ENCODE measurements around the gene ZNF407. TPM values are rescaled to one million over a fixed set of nuclear protein-coding genes. Genes with fewer than 3 reads are reported as not detected.
"Not testable (repeated sequence)": the region's sequence is repeated elsewhere in the genome, so short reads cannot be mapped to it uniquely, and the experiment has no call there.

Gene ZNF407
- total and polyA plus RNA-seq, 2 donors = 5.1 to 9.7 TPM

- no peaks in the 10 kb centered on the region for H3K27me3 ChIP-seq (ENCODE audit: control insufficient read depth in 2 of 2, insufficient read depth in 1 of 2, low read length in 1 of 2)
- 97% methylated on average over 8 of the region's 8 CpGs for WGBS
- H3K4me3 ChIP-seq (ENCODE audit: low read length in 2 of 2) = no peak overlapping the region
- peaks cover 4 to 15% of the 10 kb centered on the region in 2 donors for H3K4me1 ChIP-seq (ENCODE audit: control insufficient read depth in 2 of 2, insufficient read depth in 2 of 2, low read length in 2 of 2)
- no peak for DNase-seq (ENCODE audit: low read depth in 6 of 9, low spot score in 9 of 9)
- no peak overlapping the region for H3K27ac ChIP-seq (ENCODE audit: low read depth in 1 of 2, low read length in 1 of 2)
- H3K9me3 ChIP-seq (ENCODE audit: control insufficient read depth in 2 of 2, insufficient read depth in 1 of 2, low read length in 1 of 2) = no peaks in the 10 kb centered on the region
- H3K36me3 ChIP-seq (ENCODE audit: control insufficient read depth in 2 of 2, insufficient read depth in 2 of 2, low read length in 1 of 2) = peaks cover 0 to 3% of the 10 kb centered on the region in 2 donors
Measured at GRCh38 chr18:74957588-74958224, 360.0 kb downstream of the ZNF407 start.

- 94% methylated on average over 3 of the region's 3 CpGs for WGBS
- peaks cover 4 to 15% of the 10 kb centered on the region in 2 donors for H3K4me1 ChIP-seq (ENCODE audit: control insufficient read depth in 2 of 2, insufficient read depth in 2 of 2, low read length in 2 of 2)
- peaks cover 0 to 3% of the 10 kb centered on the region in 2 donors for H3K36me3 ChIP-seq (ENCODE audit: control insufficient read depth in 2 of 2, insufficient read depth in 2 of 2, low read length in 1 of 2)
- H3K27ac ChIP-seq (ENCODE audit: low read depth in 1 of 2, low read length in 1 of 2) = no peak overlapping the region
- H3K9me3 ChIP-seq (ENCODE audit: control insufficient read depth in 2 of 2, insufficient read depth in 1 of 2, low read length in 1 of 2) = no peaks in the 10 kb centered on the region
- no peak for DNase-seq (ENCODE audit: low read depth in 6 of 9, low spot score in 9 of 9)
- H3K4me3 ChIP-seq (ENCODE audit: low read length in 2 of 2) = no peak overlapping the region
- no peaks in the 10 kb centered on the region for H3K27me3 ChIP-seq (ENCODE audit: control insufficient read depth in 2 of 2, insufficient read depth in 1 of 2, low read length in 1 of 2)
Measured at GRCh38 chr18:74959216-74959615, 361.5 kb downstream of the ZNF407 start.

- H3K9me3 ChIP-seq (ENCODE audit: control insufficient read depth in 2 of 2, insufficient read depth in 1 of 2, low read length in 1 of 2) = no peaks in the 10 kb centered on the region
- peaks cover 4 to 15% of the 10 kb centered on the region in 2 donors for H3K4me1 ChIP-seq (ENCODE audit: control insufficient read depth in 2 of 2, insufficient read depth in 2 of 2, low read length in 2 of 2)
- no peak overlapping the region for H3K4me3 ChIP-seq (ENCODE audit: low read length in 2 of 2)
- H3K36me3 ChIP-seq (ENCODE audit: control insufficient read depth in 2 of 2, insufficient read depth in 2 of 2, low read length in 1 of 2) = peaks cover 0 to 3% of the 10 kb centered on the region in 2 donors
- H3K27ac ChIP-seq (ENCODE audit: low read depth in 1 of 2, low read length in 1 of 2) = no peak overlapping the region
- 97% methylated on average over 6 of the region's 6 CpGs for WGBS
- H3K27me3 ChIP-seq (ENCODE audit: control insufficient read depth in 2 of 2, insufficient read depth in 1 of 2, low read length in 1 of 2) = no peaks in the 10 kb centered on the region
- DNase-seq (ENCODE audit: low read depth in 6 of 9, low spot score in 9 of 9) = no peak
Measured at GRCh38 chr18:74961596-74961995, 363.9 kb downstream of the ZNF407 start.

GRCh38 chr18:74963820-74964446, 366.3 kb downstream of the ZNF407 start:
- peak in 1 of 9 donors; percentile 34 for DNase-seq (ENCODE audit: low read depth in 6 of 9, low spot score in 9 of 9)
- H3K27ac ChIP-seq (ENCODE audit: low read depth in 1 of 2, low read length in 1 of 2) = peak overlapping the region in 1 of 2 donors; percentile 26
- no peaks in the 10 kb centered on the region for H3K36me3 ChIP-seq (ENCODE audit: control insufficient read depth in 2 of 2, insufficient read depth in 2 of 2, low read length in 1 of 2)
- H3K4me1 ChIP-seq (ENCODE audit: control insufficient read depth in 2 of 2, insufficient read depth in 2 of 2, low read length in 2 of 2) = peaks cover 0 to 10% of the 10 kb centered on the region in 2 donors
- H3K4me3 ChIP-seq (ENCODE audit: low read length in 2 of 2) = no peak overlapping the region
- H3K27me3 ChIP-seq (ENCODE audit: control insufficient read depth in 2 of 2, insufficient read depth in 1 of 2, low read length in 1 of 2) = no peaks in the 10 kb centered on the region
- H3K9me3 ChIP-seq (ENCODE audit: control insufficient read depth in 2 of 2, insufficient read depth in 1 of 2, low read length in 1 of 2) = no peaks in the 10 kb centered on the region
- WGBS = 83% methylated on average over 7 of the region's 7 CpGs

- no peaks in the 10 kb centered on the region for H3K9me3 ChIP-seq (ENCODE audit: control insufficient read depth in 2 of 2, insufficient read depth in 1 of 2, low read length in 1 of 2)
- H3K27me3 ChIP-seq (ENCODE audit: control insufficient read depth in 2 of 2, insufficient read depth in 1 of 2, low read length in 1 of 2) = no peaks in the 10 kb centered on the region
- 98% methylated on average over 1 of the region's 1 CpG for WGBS
- no peak overlapping the region for H3K27ac ChIP-seq (ENCODE audit: low read depth in 1 of 2, low read length in 1 of 2)
- H3K4me3 ChIP-seq (ENCODE audit: low read length in 2 of 2) = no peak overlapping the region
- no peak for DNase-seq (ENCODE audit: low read depth in 6 of 9, low spot score in 9 of 9)
- H3K4me1 ChIP-seq (ENCODE audit: control insufficient read depth in 2 of 2, insufficient read depth in 2 of 2, low read length in 2 of 2) = peaks cover 7 to 13% of the 10 kb centered on the region in 2 donors
- H3K36me3 ChIP-seq (ENCODE audit: control insufficient read depth in 2 of 2, insufficient read depth in 2 of 2, low read length in 1 of 2) = no peaks in the 10 kb centered on the region
Measured at GRCh38 chr18:74965682-74966081, 368.0 kb downstream of the ZNF407 start.

DNA sequence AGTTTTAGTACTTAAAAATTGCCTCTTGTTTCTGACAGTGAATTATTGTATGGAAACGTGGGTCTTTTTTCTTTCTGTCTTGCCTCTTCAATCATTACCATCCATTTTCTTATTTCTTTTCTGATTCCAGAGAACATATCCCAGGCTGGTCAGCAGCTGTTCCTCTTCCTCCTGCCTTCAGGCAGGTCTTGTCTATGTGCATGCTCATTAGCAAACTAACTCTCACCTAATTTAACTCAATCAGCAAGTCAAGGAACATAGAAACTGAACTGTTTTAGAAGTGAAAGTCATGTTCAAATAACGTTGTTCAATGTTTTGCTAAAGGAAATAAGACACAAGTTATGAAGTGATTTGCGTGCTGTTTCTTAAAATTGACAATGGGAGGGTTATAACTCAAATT, 369.8 kb downstream of the ZNF407 start:
- H3K27ac ChIP-seq (ENCODE audit: low read depth in 1 of 2, low read length in 1 of 2) = peak overlapping the region in 1 of 2 donors; percentile 76
- no peak for DNase-seq (ENCODE audit: low read depth in 6 of 9, low spot score in 9 of 9)
- H3K36me3 ChIP-seq (ENCODE audit: control insufficient read depth in 2 of 2, insufficient read depth in 2 of 2, low read length in 1 of 2) = no peaks in the 10 kb centered on the region
- no peaks in the 10 kb centered on the region for H3K27me3 ChIP-seq (ENCODE audit: control insufficient read depth in 2 of 2, insufficient read depth in 1 of 2, low read length in 1 of 2)
- H3K9me3 ChIP-seq (ENCODE audit: control insufficient read depth in 2 of 2, insufficient read depth in 1 of 2, low read length in 1 of 2) = no peaks in the 10 kb centered on the region
- peaks cover 7 to 13% of the 10 kb centered on the region in 2 donors for H3K4me1 ChIP-seq (ENCODE audit: control insufficient read depth in 2 of 2, insufficient read depth in 2 of 2, low read length in 2 of 2)
- WGBS = 92% methylated on average over 3 of the region's 3 CpGs
- no peak overlapping the region for H3K4me3 ChIP-seq (ENCODE audit: low read length in 2 of 2)

- no peak overlapping the region for H3K4me3 ChIP-seq (ENCODE audit: low read length in 2 of 2)
- no peaks in the 10 kb centered on the region for H3K27me3 ChIP-seq (ENCODE audit: control insufficient read depth in 2 of 2, insufficient read depth in 1 of 2, low read length in 1 of 2)
- H3K36me3 ChIP-seq (ENCODE audit: control insufficient read depth in 2 of 2, insufficient read depth in 2 of 2, low read length in 1 of 2) = no peaks in the 10 kb centered on the region
- H3K9me3 ChIP-seq (ENCODE audit: control insufficient read depth in 2 of 2, insufficient read depth in 1 of 2, low read length in 1 of 2) = no peaks in the 10 kb centered on the region
- peak overlapping the region in 1 of 2 donors; percentile 76 for H3K27ac ChIP-seq (ENCODE audit: low read depth in 1 of 2, low read length in 1 of 2)
- no peak for DNase-seq (ENCODE audit: low read depth in 6 of 9, low spot score in 9 of 9)
- peaks cover 7 to 13% of the 10 kb centered on the region in 2 donors for H3K4me1 ChIP-seq (ENCODE audit: control insufficient read depth in 2 of 2, insufficient read depth in 2 of 2, low read length in 2 of 2)
- WGBS = 98% methylated on average over 2 of the region's 2 CpGs
Measured at GRCh38 chr18:74967979-74968378, 370.3 kb downstream of the ZNF407 start.

- H3K27ac ChIP-seq (ENCODE audit: low read depth in 1 of 2, low read length in 1 of 2); DNase-seq (ENCODE audit: low read depth in 6 of 9, low spot score in 9 of 9); H3K9me3 ChIP-seq (ENCODE audit: control insufficient read depth in 2 of 2, insufficient read depth in 1 of 2, low read length in 1 of 2); H3K36me3 ChIP-seq (ENCODE audit: control insufficient read depth in 2 of 2, insufficient read depth in 2 of 2, low read length in 1 of 2); H3K27me3 ChIP-seq (ENCODE audit: control insufficient read depth in 2 of 2, insufficient read depth in 1 of 2, low read length in 1 of 2); H3K4me3 ChIP-seq (ENCODE audit: low read length in 2 of 2): not testable (repeated sequence)
- WGBS = 95% methylated on average over 4 of the region's 4 CpGs
- H3K4me1 ChIP-seq (ENCODE audit: control insufficient read depth in 2 of 2, insufficient read depth in 2 of 2, low read length in 2 of 2) = peaks cover 7 to 13% of the 10 kb centered on the region in 2 donors
Measured at GRCh38 chr18:74971358-74971757, 373.7 kb downstream of the ZNF407 start.

GRCh38 chr18:74971776-74972175, 374.1 kb downstream of the ZNF407 start:
- peaks cover 7 to 13% of the 10 kb centered on the region in 2 donors for H3K4me1 ChIP-seq (ENCODE audit: control insufficient read depth in 2 of 2, insufficient read depth in 2 of 2, low read length in 2 of 2)
- not testable (repeated sequence) for DNase-seq (ENCODE audit: low read depth in 6 of 9, low spot score in 9 of 9); H3K27ac ChIP-seq (ENCODE audit: low read depth in 1 of 2, low read length in 1 of 2); H3K9me3 ChIP-seq (ENCODE audit: control insufficient read depth in 2 of 2, insufficient read depth in 1 of 2, low read length in 1 of 2); H3K36me3 ChIP-seq (ENCODE audit: control insufficient read depth in 2 of 2, insufficient read depth in 2 of 2, low read length in 1 of 2); H3K4me3 ChIP-seq (ENCODE audit: low read length in 2 of 2); H3K27me3 ChIP-seq (ENCODE audit: control insufficient read depth in 2 of 2, insufficient read depth in 1 of 2, low read length in 1 of 2)
- WGBS = 92% methylated on average over 2 of the region's 2 CpGs

Data from thymus (tissue), 11 donors.